Measurements from ENCODE around the gene MUSTN1.

Gene MUSTN1

GRCh38 chr3:52827866-52828376, 6.9 kb downstream of the MUSTN1 start:
- 74 to 80% methylated on average over 10 of the region's 10 CpGs for WGBS, 2 experiments
- H3K4me3 ChIP-seq (ENCODE audit: insufficient read depth, low read depth, low read length): no peak overlapping the region
- H3K36me3 ChIP-seq (ENCODE audit: control insufficient read depth, insufficient read depth, low read length): peaks cover 4% of the 10 kb centered on the region
- no peaks in the 10 kb centered on the region for H3K27me3 ChIP-seq (ENCODE audit: control insufficient read depth, insufficient read depth, low read length, poor library complexity, severe bottlenecking)
- H3K27ac ChIP-seq (ENCODE audit: insufficient read depth, low read depth, low read length, poor library complexity, severe bottlenecking): no peak overlapping the region
- peaks cover 15% of the 10 kb centered on the region for H3K4me1 ChIP-seq (ENCODE audit: control insufficient read depth, insufficient read depth, low read length)
- H3K9me3 ChIP-seq (ENCODE audit: control insufficient read depth, low read length): no peaks in the 10 kb centered on the region

- 69 to 74% methylated on average over 9 of the region's 9 CpGs for WGBS, 2 experiments
- H3K27me3 ChIP-seq (ENCODE audit: control insufficient read depth, insufficient read depth, low read length, poor library complexity, severe bottlenecking): no peaks in the 10 kb centered on the region
- no peak overlapping the region for H3K4me3 ChIP-seq (ENCODE audit: insufficient read depth, low read depth, low read length)
- no peak overlapping the region for H3K27ac ChIP-seq (ENCODE audit: insufficient read depth, low read depth, low read length, poor library complexity, severe bottlenecking)
- peaks cover 10% of the 10 kb centered on the region for H3K4me1 ChIP-seq (ENCODE audit: control insufficient read depth, insufficient read depth, low read length)
- H3K9me3 ChIP-seq (ENCODE audit: control insufficient read depth, low read length): no peaks in the 10 kb centered on the region
- H3K36me3 ChIP-seq (ENCODE audit: control insufficient read depth, insufficient read depth, low read length): peaks cover 4% of the 10 kb centered on the region
Measured at GRCh38 chr3:52827441-52827840, 7.4 kb downstream of the MUSTN1 start.

GRCh38 chr3:52824037-52824436, 10.8 kb downstream of the MUSTN1 start:
- H3K4me3 ChIP-seq (ENCODE audit: insufficient read depth, low read depth, low read length): no peak overlapping the region
- H3K27ac ChIP-seq (ENCODE audit: insufficient read depth, low read depth, low read length, poor library complexity, severe bottlenecking): no peak overlapping the region
- peaks cover 17% of the 10 kb centered on the region for H3K4me1 ChIP-seq (ENCODE audit: control insufficient read depth, insufficient read depth, low read length)
- H3K36me3 ChIP-seq (ENCODE audit: control insufficient read depth, insufficient read depth, low read length): no peaks in the 10 kb centered on the region
- H3K27me3 ChIP-seq (ENCODE audit: control insufficient read depth, insufficient read depth, low read length, poor library complexity, severe bottlenecking): no peaks in the 10 kb centered on the region
- WGBS, 2 experiments: 95% methylated on average over 10 of the region's 10 CpGs
- no peaks in the 10 kb centered on the region for H3K9me3 ChIP-seq (ENCODE audit: control insufficient read depth, low read length)

- WGBS, 2 experiments: 93 to 95% methylated on average over 5 of the region's 5 CpGs
- H3K27me3 ChIP-seq (ENCODE audit: control insufficient read depth, insufficient read depth, low read length, poor library complexity, severe bottlenecking): no peaks in the 10 kb centered on the region
- H3K36me3 ChIP-seq (ENCODE audit: control insufficient read depth, insufficient read depth, low read length): no peaks in the 10 kb centered on the region
- H3K4me3 ChIP-seq (ENCODE audit: insufficient read depth, low read depth, low read length): no peak overlapping the region
- H3K4me1 ChIP-seq (ENCODE audit: control insufficient read depth, insufficient read depth, low read length): peaks cover 21% of the 10 kb centered on the region
- no peaks in the 10 kb centered on the region for H3K9me3 ChIP-seq (ENCODE audit: control insufficient read depth, low read length)
- no peak overlapping the region for H3K27ac ChIP-seq (ENCODE audit: insufficient read depth, low read depth, low read length, poor library complexity, severe bottlenecking)
Measured at GRCh38 chr3:52822363-52822762, 12.5 kb downstream of the MUSTN1 start.

- no peak overlapping the region for H3K27ac ChIP-seq (ENCODE audit: insufficient read depth, low read depth, low read length, poor library complexity, severe bottlenecking)
- H3K4me1 ChIP-seq (ENCODE audit: control insufficient read depth, insufficient read depth, low read length): peaks cover 21% of the 10 kb centered on the region
- H3K9me3 ChIP-seq (ENCODE audit: control insufficient read depth, low read length): no peaks in the 10 kb centered on the region
- no peaks in the 10 kb centered on the region for H3K36me3 ChIP-seq (ENCODE audit: control insufficient read depth, insufficient read depth, low read length)
- WGBS, 2 experiments: 56 to 58% methylated on average over 11 of the region's 11 CpGs
- no peak overlapping the region for H3K4me3 ChIP-seq (ENCODE audit: insufficient read depth, low read depth, low read length)
- no peaks in the 10 kb centered on the region for H3K27me3 ChIP-seq (ENCODE audit: control insufficient read depth, insufficient read depth, low read length, poor library complexity, severe bottlenecking)
Measured at GRCh38 chr3:52820736-52821135, 14.1 kb downstream of the MUSTN1 start.

- H3K27me3 ChIP-seq (ENCODE audit: control insufficient read depth, insufficient read depth, low read length, poor library complexity, severe bottlenecking): no peaks in the 10 kb centered on the region
- no peak overlapping the region for H3K4me3 ChIP-seq (ENCODE audit: insufficient read depth, low read depth, low read length)
- no peaks in the 10 kb centered on the region for H3K9me3 ChIP-seq (ENCODE audit: control insufficient read depth, low read length)
- peaks cover 21% of the 10 kb centered on the region for H3K4me1 ChIP-seq (ENCODE audit: control insufficient read depth, insufficient read depth, low read length)
- 51 to 63% methylated on average over 2 of the region's 2 CpGs for WGBS, 2 experiments
- no peak overlapping the region for H3K27ac ChIP-seq (ENCODE audit: insufficient read depth, low read depth, low read length, poor library complexity, severe bottlenecking)
- no peaks in the 10 kb centered on the region for H3K36me3 ChIP-seq (ENCODE audit: control insufficient read depth, insufficient read depth, low read length)
Measured at GRCh38 chr3:52819936-52820335, 14.9 kb downstream of the MUSTN1 start.

- Histone ChIP-seq H3K4me3 (ENCODE audit: insufficient read depth, low read depth, low read length) (no peak overlapping the region), H3K27me3 (ENCODE audit: control insufficient read depth, insufficient read depth, low read length, poor library complexity, severe bottlenecking) (no peaks in the 10 kb centered on the region), H3K27ac (ENCODE audit: insufficient read depth, low read depth, low read length, poor library complexity, severe bottlenecking) (no peak overlapping the region), H3K4me1 (ENCODE audit: control insufficient read depth, insufficient read depth, low read length) (peaks cover 21% of the 10 kb centered on the region), H3K9me3 (ENCODE audit: control insufficient read depth, low read length) (no peaks in the 10 kb centered on the region), H3K36me3 (ENCODE audit: control insufficient read depth, insufficient read depth, low read length) (no peaks in the 10 kb centered on the region)
- WGBS, 2 experiments: 95 to 97% methylated on average over 7 of the region's 7 CpGs
Measured at GRCh38 chr3:52817860-52818259, 17.0 kb downstream of the MUSTN1 start.

- Histone ChIP-seq H3K36me3 (ENCODE audit: control insufficient read depth, insufficient read depth, low read length) (no peaks in the 10 kb centered on the region), H3K4me1 (ENCODE audit: control insufficient read depth, insufficient read depth, low read length) (peaks cover 21% of the 10 kb centered on the region), H3K9me3 (ENCODE audit: control insufficient read depth, low read length) (no peaks in the 10 kb centered on the region), H3K4me3 (ENCODE audit: insufficient read depth, low read depth, low read length) (no peak overlapping the region), H3K27ac (ENCODE audit: insufficient read depth, low read depth, low read length, poor library complexity, severe bottlenecking) (no peak overlapping the region), H3K27me3 (ENCODE audit: control insufficient read depth, insufficient read depth, low read length, poor library complexity, severe bottlenecking) (no peaks in the 10 kb centered on the region)
- WGBS, 2 experiments: 96 to 97% methylated on average over 10 of the region's 10 CpGs
Measured at GRCh38 chr3:52817221-52817620, 17.6 kb downstream of the MUSTN1 start.

GRCh38 chr3:52816654-52817053, 18.2 kb downstream of the MUSTN1 start:
- 94% methylated on average over 10 of the region's 10 CpGs for WGBS, 2 experiments
- H3K36me3 ChIP-seq (ENCODE audit: control insufficient read depth, insufficient read depth, low read length): no peaks in the 10 kb centered on the region
- H3K27me3 ChIP-seq (ENCODE audit: control insufficient read depth, insufficient read depth, low read length, poor library complexity, severe bottlenecking): no peaks in the 10 kb centered on the region
- H3K4me1 ChIP-seq (ENCODE audit: control insufficient read depth, insufficient read depth, low read length): peaks cover 21% of the 10 kb centered on the region
- H3K9me3 ChIP-seq (ENCODE audit: control insufficient read depth, low read length): no peaks in the 10 kb centered on the region
- no peak overlapping the region for H3K4me3 ChIP-seq (ENCODE audit: insufficient read depth, low read depth, low read length)
- H3K27ac ChIP-seq (ENCODE audit: insufficient read depth, low read depth, low read length, poor library complexity, severe bottlenecking): no peak overlapping the region

GRCh38 chr3:52816199-52816598, 18.6 kb downstream of the MUSTN1 start:
- Histone ChIP-seq H3K4me3 (ENCODE audit: insufficient read depth, low read depth, low read length) (no peak overlapping the region), H3K27me3 (ENCODE audit: control insufficient read depth, insufficient read depth, low read length, poor library complexity, severe bottlenecking) (no peaks in the 10 kb centered on the region), H3K36me3 (ENCODE audit: control insufficient read depth, insufficient read depth, low read length) (no peaks in the 10 kb centered on the region), H3K27ac (ENCODE audit: insufficient read depth, low read depth, low read length, poor library complexity, severe bottlenecking) (no peak overlapping the region), H3K4me1 (ENCODE audit: control insufficient read depth, insufficient read depth, low read length) (peaks cover 21% of the 10 kb centered on the region), H3K9me3 (ENCODE audit: control insufficient read depth, low read length) (no peaks in the 10 kb centered on the region)
- WGBS, 2 experiments: 92% methylated on average over 6 of the region's 6 CpGs

- no peak overlapping the region for H3K27ac ChIP-seq (ENCODE audit: insufficient read depth, low read depth, low read length, poor library complexity, severe bottlenecking)
Measured at GRCh38 chr3:52813810-52814209, 21.0 kb downstream of the MUSTN1 start.

More at GRCh38 chr3:52813810-52814209, 21.0 kb downstream of the MUSTN1 start:
- no peak overlapping the region for H3K4me3 ChIP-seq (ENCODE audit: insufficient read depth, low read depth, low read length)
- peaks cover 1% of the 10 kb centered on the region for H3K4me1 ChIP-seq (ENCODE audit: control insufficient read depth, insufficient read depth, low read length)
- H3K9me3 ChIP-seq (ENCODE audit: control insufficient read depth, low read length): no peaks in the 10 kb centered on the region
- H3K36me3 ChIP-seq (ENCODE audit: control insufficient read depth, insufficient read depth, low read length): no peaks in the 10 kb centered on the region
- 89 to 90% methylated on average over 8 of the region's 8 CpGs for WGBS, 2 experiments
- H3K27me3 ChIP-seq (ENCODE audit: control insufficient read depth, insufficient read depth, low read length, poor library complexity, severe bottlenecking): no peaks in the 10 kb centered on the region

Data from ectodermal cell (in vitro differentiated cells).